ENCODE results near the gene SELENOO.

- TF ChIP-seq CTCF (conservative IDR thresholded peaks at IDR 0.05; ENCODE audit: low read depth, low read length), result no peak
- no peak for TF ChIP-seq EZH2phosphoT487 (IDR thresholded peaks at IDR 0.05; ENCODE audit: borderline replicate concordance, low read length)
Observed at GRCh38 chr22:50153756-50154140, 47.1 kb upstream of the SELENOO start.

All from PC-3 (cell line).